Prostate gland (tissue), 2 donors: Measurements from ENCODE around the gene NGB.

Source experiments
- CTCF ChIP-seq, 4 experiments: fragments of 200-600 bp in 2 of 4; fragments of 450-650 bp in 2 of 4; sonication (generic) in 2 of 4; IDR thresholded peaks; 1 replicate in 3 of 4; 2 replicates in 1 of 4; pipeline ENCODE4 v1.5.1; 2016 to 2019; ENCODE audit warnings: antibody characterized with exemption in 4 of 4, mild to moderate bottlenecking in 2 of 4, moderate library complexity in 2 of 4
- POLR2A ChIP-seq: fragments of 450-650 bp; IDR thresholded peaks from one replicate; pipeline ENCODE4 v1.6.1; 2016; ENCODE audit warnings: antibody characterized with exemption, mild to moderate bottlenecking

- TF ChIP-seq CTCF (IDR thresholded peaks at IDR 0.05) (no peak), POLR2A (no peak)
Observed at GRCh38 chr14:77310026-77310425, 39.0 kb upstream of the NGB start.
